Mesenchymal stem cell (in vitro differentiated cells and primary cell): ENCODE data around the gene DDX10.
A peak's percentile ranks its signal among the peaks of the same experiment; 100 is the strongest.

Experiments
- DNase-seq: peaks from one replicate; pipeline ENCODE4 v3.0.0-alpha.2; 2013
- H2AFZ ChIP-seq: one replicate; pipeline ENCODE4 v1.6.1; 2013; ENCODE audit warnings: low read depth, mild to moderate bottlenecking, control low read depth, inconsistent platforms, low read length, moderate library complexity
- H2AK5ac ChIP-seq: 2 replicates; pipeline ENCODE4 v1.6.1; 2013; ENCODE audit warnings: low read length, moderate library complexity, mild to moderate bottlenecking, inconsistent platforms; ENCODE audit not compliant: severe bottlenecking
- H2BK120ac ChIP-seq: one replicate; pipeline ENCODE4 v1.6.1; 2013; ENCODE audit warnings: low read depth, mild to moderate bottlenecking, inconsistent platforms, low read length, moderate library complexity
- H2BK12ac ChIP-seq, 2 experiments: one replicate each; pipeline ENCODE4 v1.6.1; 2013; ENCODE audit warnings: inconsistent platforms in 2 of 2, low read length in 2 of 2, mild to moderate bottlenecking in 2 of 2, moderate library complexity in 2 of 2, control low read depth in 1 of 2
- H2BK15ac ChIP-seq: one replicate; pipeline ENCODE4 v1.6.1; 2013; ENCODE audit warnings: mild to moderate bottlenecking, low read depth, inconsistent platforms; ENCODE audit not compliant: poor library complexity, severe bottlenecking
- H2BK5ac ChIP-seq: 2 replicates; pipeline ENCODE4 v1.6.1; 2013; ENCODE audit warnings: low read depth, mild to moderate bottlenecking, low read length, control low read depth, inconsistent platforms; ENCODE audit not compliant: poor library complexity, severe bottlenecking
- H3K14ac ChIP-seq, 2 experiments: one replicate each; pipeline ENCODE4 v1.6.1; 2013; ENCODE audit warnings: inconsistent platforms in 2 of 2, low read length in 2 of 2, control low read depth in 1 of 2, mild to moderate bottlenecking in 1 of 2, moderate library complexity in 1 of 2
- H3K18ac ChIP-seq, 2 experiments: one replicate each; pipeline ENCODE4 v1.6.1; 2013; ENCODE audit warnings: inconsistent platforms in 2 of 2, low read length in 2 of 2, control low read depth in 1 of 2, low read depth in 1 of 2, mild to moderate bottlenecking in 1 of 2
- H3K23ac ChIP-seq, 2 experiments: one replicate each; pipeline ENCODE4 v1.6.1; 2013; ENCODE audit warnings: inconsistent platforms in 2 of 2, low read length in 2 of 2, mild to moderate bottlenecking in 2 of 2, moderate library complexity in 2 of 2, control low read depth in 1 of 2
- H3K27ac ChIP-seq: 2 replicates; pipeline ENCODE4 v1.5.1; 2013; ENCODE audit warnings: mild to moderate bottlenecking, moderate library complexity, low read length, control low read depth, inconsistent platforms; ENCODE audit not compliant: poor library complexity, severe bottlenecking
- H3K27me3 ChIP-seq, 2 experiments: 2 replicates each; pipeline versions ENCODE4 v1.6.1 to v1.7.0; 2013; ENCODE audit warnings: low read length in 2 of 2, mild to moderate bottlenecking in 2 of 2, moderate library complexity in 2 of 2, control low read depth in 1 of 2, inconsistent platforms in 1 of 2; ENCODE audit not compliant: control insufficient read depth in 1 of 2, insufficient read depth in 1 of 2
- H3K36me3 ChIP-seq, 2 experiments: 2 replicates each; pipeline versions ENCODE4 v1.6.1 to v1.7.0; 2013; ENCODE audit warnings: low read length in 2 of 2, control low read depth in 1 of 2, inconsistent platforms in 1 of 2, low read depth in 1 of 2, mild to moderate bottlenecking in 1 of 2; ENCODE audit not compliant: insufficient read depth in 2 of 2, control insufficient read depth in 1 of 2
- H3K4ac ChIP-seq, 2 experiments: one replicate each; pipeline ENCODE4 v1.6.1; 2013; ENCODE audit warnings: inconsistent platforms in 2 of 2, low read length in 2 of 2, mild to moderate bottlenecking in 2 of 2, moderate library complexity in 2 of 2, control low read depth in 1 of 2, low read depth in 1 of 2
- H3K4me1 ChIP-seq: 2 replicates; pipeline ENCODE4 v1.6.1; 2013; ENCODE audit warnings: low read depth, low read length, control low read depth; ENCODE audit not compliant: control insufficient read depth, insufficient read depth
- H3K4me2 ChIP-seq: 2 replicates; pipeline ENCODE4 v1.6.1; 2013; ENCODE audit warnings: low read length, mild to moderate bottlenecking, inconsistent platforms; ENCODE audit not compliant: poor library complexity, severe bottlenecking
- H3K4me3 ChIP-seq, 2 experiments: 2 replicates each; pipeline versions ENCODE4 v1.5.1 to v1.7.0; 2013; ENCODE audit warnings: low read length in 2 of 2, mild to moderate bottlenecking in 2 of 2, control low read depth in 1 of 2, low read depth in 1 of 2; ENCODE audit not compliant: insufficient read depth in 1 of 2
- H3K79me1 ChIP-seq: replicated peaks from 2 replicates; pipeline ENCODE4 v1.6.1; 2013; ENCODE audit warnings: mild to moderate bottlenecking, control low read depth, low read length, inconsistent platforms; ENCODE audit not compliant: poor library complexity, severe bottlenecking
- H3K9ac ChIP-seq: 2 replicates; pipeline ENCODE4 v1.7.0; 2013; ENCODE audit warnings: mild to moderate bottlenecking, low read length, moderate library complexity
- H3K9me3 ChIP-seq: 2 replicates; pipeline ENCODE4 v1.7.0; 2013; ENCODE audit warnings: mild to moderate bottlenecking, low read length; ENCODE audit not compliant: control insufficient read depth
- H4K8ac ChIP-seq: one replicate; pipeline ENCODE4 v1.6.1; 2013; ENCODE audit warnings: inconsistent platforms, mild to moderate bottlenecking, low read length, moderate library complexity
- H4K91ac ChIP-seq: one replicate; pipeline ENCODE4 v1.6.1; 2013; ENCODE audit warnings: mild to moderate bottlenecking, low read length, inconsistent platforms
- WGBS: methylation state at CpG from one replicate; pipeline ENCODE4 v1.1.7; 2013; ENCODE audit warnings: mixed read lengths; 5-methylcytosine and 5-hydroxymethylcytosine counted together

DDX10 gene

GRCh38 chr11:108766596-108767173 is 101.8 kb downstream of the DDX10 start:
- Histone ChIP-seq H3K4me2 (no peak overlapping the region), H2BK120ac (no peak overlapping the region), H3K79me1 (peaks cover 11% of the 10 kb centered on the region), H3K4ac (no peak overlapping the region), H2AFZ (no peak overlapping the region), H3K27me3 (no peaks in the 10 kb centered on the region), H4K91ac (no peak overlapping the region), H2BK12ac (no peak overlapping the region), H3K4me1 (no peaks in the 10 kb centered on the region), H3K9me3 (peaks cover 6% of the 10 kb centered on the region), H3K9ac (no peak overlapping the region), H3K27ac (no peak overlapping the region), H3K23ac (no peak overlapping the region), H3K36me3 (no peaks in the 10 kb centered on the region), H3K14ac (no peak overlapping the region), H2BK5ac (no peak overlapping the region), H4K8ac (no peak overlapping the region), H2BK15ac (no peak overlapping the region), H3K18ac (no peak overlapping the region), H3K4me3 (no peak overlapping the region), H2AK5ac (no peak overlapping the region)
- over 99% methylated on average over 6 of the region's 6 CpGs for WGBS
- no peak for DNase-seq

- H3K4me3 ChIP-seq: no peak overlapping the region
Observed at GRCh38 chr11:108768370-108768769, 103.5 kb downstream of the DDX10 start.

GRCh38 chr11:108768964-108769363 is 104.1 kb downstream of the DDX10 start:
- H3K18ac ChIP-seq: no peak overlapping the region
- H2AFZ ChIP-seq: no peak overlapping the region
- no peak overlapping the region for H2AK5ac ChIP-seq
- H2BK5ac ChIP-seq: no peak overlapping the region
- H3K23ac ChIP-seq: no peak overlapping the region
- no peaks in the 10 kb centered on the region for H3K36me3 ChIP-seq
- H3K27me3 ChIP-seq: no peaks in the 10 kb centered on the region
- H3K79me1 ChIP-seq: peaks cover 8% of the 10 kb centered on the region
- no peak for DNase-seq
- no peak overlapping the region for H3K4me2 ChIP-seq
- H3K4ac ChIP-seq: no peak overlapping the region
- H2BK15ac ChIP-seq: no peak overlapping the region
- H2BK120ac ChIP-seq: no peak overlapping the region
- H3K4me3 ChIP-seq: no peak overlapping the region
- no peaks in the 10 kb centered on the region for H3K4me1 ChIP-seq
- no peak overlapping the region for H3K27ac ChIP-seq
- H2BK12ac ChIP-seq: no peak overlapping the region
- peaks cover 6% of the 10 kb centered on the region for H3K9me3 ChIP-seq
- H4K8ac ChIP-seq: no peak overlapping the region
- H4K91ac ChIP-seq: no peak overlapping the region
- no peak overlapping the region for H3K14ac ChIP-seq
- no peak overlapping the region for H3K9ac ChIP-seq
- WGBS: no CpG with 5 or more reads among the region's 1 CpG

More at GRCh38 chr11:108768370-108768769, 103.5 kb downstream of the DDX10 start:
- no peak overlapping the region for H3K14ac ChIP-seq
- peaks cover 8% of the 10 kb centered on the region for H3K79me1 ChIP-seq
- no peak overlapping the region for H3K9ac ChIP-seq
- peak; percentile 58 for DNase-seq
- no peaks in the 10 kb centered on the region for H3K27me3 ChIP-seq
- H3K4ac ChIP-seq: no peak overlapping the region
- H2BK15ac ChIP-seq: no peak overlapping the region
- H2AK5ac ChIP-seq: no peak overlapping the region
- no peak overlapping the region for H3K18ac ChIP-seq
- no peaks in the 10 kb centered on the region for H3K4me1 ChIP-seq
- H4K91ac ChIP-seq: no peak overlapping the region
- H2BK12ac ChIP-seq: no peak overlapping the region
- no peak overlapping the region for H3K23ac ChIP-seq
- no peak overlapping the region for H3K27ac ChIP-seq
- H4K8ac ChIP-seq: no peak overlapping the region
- no peak overlapping the region for H2BK5ac ChIP-seq
- H3K4me2 ChIP-seq: no peak overlapping the region
- H2AFZ ChIP-seq: no peak overlapping the region
- WGBS: 79% methylated on average over 3 of the region's 3 CpGs
- no peak overlapping the region for H2BK120ac ChIP-seq
- peaks cover 6% of the 10 kb centered on the region for H3K9me3 ChIP-seq
- H3K36me3 ChIP-seq: no peaks in the 10 kb centered on the region

GRCh38 chr11:108774037-108774730 is 109.3 kb downstream of the DDX10 start:
- no peak overlapping the region for H3K9ac ChIP-seq
- H3K4me3 ChIP-seq: no peak overlapping the region
- H4K91ac ChIP-seq: no peak overlapping the region
- H3K18ac ChIP-seq: no peak overlapping the region
- H3K14ac ChIP-seq: no peak overlapping the region
- peaks cover 13% of the 10 kb centered on the region for H3K79me1 ChIP-seq
- H3K27ac ChIP-seq: no peak overlapping the region
- H2AFZ ChIP-seq: no peak overlapping the region
- H3K4ac ChIP-seq: no peak overlapping the region
- no peak overlapping the region for H2AK5ac ChIP-seq
- no peak overlapping the region for H2BK12ac ChIP-seq
- no peak overlapping the region for H3K4me2 ChIP-seq
- no peak overlapping the region for H2BK120ac ChIP-seq
- no peaks in the 10 kb centered on the region for H3K27me3 ChIP-seq
- H4K8ac ChIP-seq: no peak overlapping the region
- H3K23ac ChIP-seq: no peak overlapping the region
- no peaks in the 10 kb centered on the region for H3K4me1 ChIP-seq
- no peaks in the 10 kb centered on the region for H3K36me3 ChIP-seq
- H2BK5ac ChIP-seq: peak overlapping the region; percentile 57
- no peak for DNase-seq
- peaks cover under 1% of the 10 kb centered on the region for H3K9me3 ChIP-seq
- WGBS: 94% methylated on average over 3 of the region's 5 CpGs
- H2BK15ac ChIP-seq: no peak overlapping the region
